Measurements from ENCODE around the gene OR51D1.

The OR51D1 gene

DNA sequence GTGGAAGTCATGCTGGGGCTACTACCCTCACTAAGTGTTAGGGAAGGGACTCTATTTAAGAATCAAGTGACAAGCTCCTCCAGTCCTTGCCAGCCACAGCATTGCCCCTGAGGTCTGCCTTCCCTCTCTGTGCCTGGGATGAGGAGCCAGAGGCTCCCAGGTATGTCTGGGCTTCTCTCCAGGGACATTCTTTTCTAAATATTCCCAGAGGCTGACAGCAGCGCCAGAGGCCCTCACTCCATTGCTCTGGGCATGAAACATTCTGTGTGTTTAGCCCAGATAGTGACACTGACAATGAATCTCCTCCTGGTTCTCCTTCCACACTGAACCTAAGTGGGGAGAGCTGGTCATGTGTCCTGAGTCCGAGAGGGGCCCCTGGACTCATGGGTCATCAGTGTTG, 8.7 kb downstream of the OR51D1 start:
- DNase-seq (ENCODE audit: low read depth) = no peak

DNA sequence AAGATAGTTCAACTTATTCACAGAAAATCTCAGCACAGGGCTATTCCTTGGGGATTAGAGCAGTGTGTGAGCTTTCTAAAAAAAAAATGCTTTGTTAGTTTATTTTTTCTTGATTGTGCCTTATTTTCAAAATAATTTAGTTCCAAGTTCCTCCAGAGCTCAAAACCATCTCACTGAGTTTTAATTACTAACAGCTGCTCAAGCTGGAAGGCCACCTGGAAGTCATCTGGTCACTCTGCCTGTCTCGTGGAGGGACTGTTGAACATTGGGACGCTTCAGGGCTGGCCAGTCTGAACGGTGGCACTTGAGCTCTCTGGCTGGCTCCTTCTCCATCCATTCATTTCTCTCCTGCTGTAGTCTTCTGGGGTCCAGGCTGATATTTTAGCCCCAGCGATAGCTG, 10.5 kb downstream of the OR51D1 start:
- no peak for DNase-seq (ENCODE audit: low read depth)

DNA sequence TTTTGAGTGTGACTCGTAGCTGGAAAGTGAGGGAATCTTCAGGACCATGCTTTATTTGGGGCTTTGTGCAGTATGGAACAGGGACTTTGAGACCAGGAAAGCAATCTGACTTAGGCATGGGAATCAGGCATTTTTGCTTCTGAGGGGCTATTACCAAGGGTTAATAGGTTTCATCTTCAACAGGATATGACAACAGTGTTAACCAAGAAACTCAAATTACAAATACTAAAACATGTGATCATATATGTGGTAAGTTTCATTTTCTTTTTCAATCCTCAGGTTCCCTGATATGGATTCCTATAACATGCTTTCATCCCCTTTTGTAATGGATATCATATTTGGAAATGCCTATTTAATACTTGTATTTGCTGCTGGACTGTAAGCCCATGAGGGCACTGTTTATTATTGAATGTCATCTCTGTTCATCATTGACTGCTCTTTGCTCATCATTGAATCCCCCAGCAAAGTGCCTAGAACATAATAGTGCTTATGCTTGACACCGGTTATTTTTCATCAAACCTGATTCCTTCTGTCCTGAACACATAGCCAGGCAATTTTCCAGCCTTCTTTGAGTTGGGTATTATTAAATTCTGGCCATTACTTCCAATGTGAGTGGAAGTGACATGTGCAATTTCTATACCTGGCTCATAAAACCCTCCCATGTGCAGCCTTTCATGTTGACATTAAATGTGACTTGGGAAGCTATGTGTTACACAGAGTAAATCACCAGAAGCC, 17.5 kb downstream of the OR51D1 start:
- no peak for DNase-seq (ENCODE audit: low read depth)

DNA sequence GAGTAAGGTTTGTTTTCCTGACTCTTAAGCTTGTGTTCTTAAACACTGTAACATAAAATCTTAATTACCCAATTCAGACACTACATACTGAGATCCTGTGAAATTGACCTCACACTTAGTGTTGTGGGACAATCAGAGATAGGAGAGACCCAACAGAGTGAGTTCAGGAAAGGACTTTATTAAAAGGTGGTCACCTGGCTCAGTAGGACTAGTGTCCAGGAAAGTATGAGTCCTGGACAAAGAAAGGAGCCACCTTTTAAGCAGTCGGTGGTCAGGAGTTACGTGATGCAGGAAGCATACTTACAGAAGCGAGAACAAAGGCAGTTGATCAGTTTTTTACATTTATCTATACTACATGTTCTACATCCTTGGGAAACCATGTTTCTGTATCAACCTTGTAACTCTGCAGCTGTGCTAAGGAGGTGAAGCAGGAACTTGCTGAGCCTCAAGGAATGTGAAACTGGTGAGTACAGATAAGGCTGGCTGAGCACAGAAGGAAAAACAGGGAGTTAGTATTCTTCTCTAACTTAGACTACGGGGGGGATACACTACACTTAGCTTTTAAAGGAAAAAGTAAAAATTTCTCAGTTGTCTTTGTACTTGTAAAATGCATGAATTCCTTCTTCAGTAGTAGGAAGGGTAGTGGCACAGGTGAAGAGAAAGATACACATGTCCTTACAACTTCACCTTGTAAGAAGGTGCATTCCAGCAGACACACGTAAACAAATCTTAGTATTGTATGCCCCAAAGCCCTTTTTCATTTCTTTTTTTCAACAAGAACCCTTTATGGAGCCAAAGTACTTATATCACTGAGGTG, 21.6 kb downstream of the OR51D1 start:
- no peak for DNase-seq (ENCODE audit: low read depth)

DNA sequence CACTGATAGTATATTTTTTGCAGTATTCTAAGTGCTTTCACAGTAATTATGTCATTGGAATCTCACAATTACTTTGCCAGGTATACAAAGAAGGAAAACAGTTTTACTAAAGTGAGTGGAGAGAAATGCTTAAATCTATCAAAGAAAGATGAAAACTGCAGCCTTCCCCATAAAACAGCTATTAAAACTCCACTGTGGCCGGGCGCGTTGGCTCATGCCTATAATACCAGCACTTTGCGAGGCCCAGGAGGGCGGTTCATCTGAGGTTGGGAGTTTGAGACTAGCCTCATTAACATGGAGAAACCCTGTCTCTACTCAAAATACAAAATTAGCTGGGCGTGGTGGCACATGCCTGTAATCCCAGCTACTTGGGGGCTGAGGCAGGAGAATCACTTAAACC, 25.6 kb downstream of the OR51D1 start:
- no peak for DNase-seq (ENCODE audit: low read depth)

DNA sequence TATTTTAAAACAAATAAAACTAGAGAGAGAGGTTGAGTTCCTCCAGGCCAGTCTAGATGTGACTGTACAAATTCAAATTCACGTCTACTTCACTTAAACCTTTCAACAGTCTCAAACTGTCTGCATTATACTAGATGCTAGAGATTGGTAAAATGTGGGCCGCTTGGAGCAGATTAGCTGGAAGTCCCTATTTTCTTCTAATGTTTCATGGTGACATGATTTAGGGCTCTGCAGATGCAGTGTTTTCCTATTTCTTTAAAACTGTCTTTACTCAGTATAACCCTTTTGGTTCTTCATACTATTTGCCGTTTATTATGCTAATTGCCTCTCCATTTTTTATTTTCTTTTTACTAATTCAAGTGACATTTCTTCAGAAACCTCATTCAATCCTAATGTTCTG, 26.9 kb downstream of the OR51D1 start:
- no peak for DNase-seq (ENCODE audit: low read depth)

DNA sequence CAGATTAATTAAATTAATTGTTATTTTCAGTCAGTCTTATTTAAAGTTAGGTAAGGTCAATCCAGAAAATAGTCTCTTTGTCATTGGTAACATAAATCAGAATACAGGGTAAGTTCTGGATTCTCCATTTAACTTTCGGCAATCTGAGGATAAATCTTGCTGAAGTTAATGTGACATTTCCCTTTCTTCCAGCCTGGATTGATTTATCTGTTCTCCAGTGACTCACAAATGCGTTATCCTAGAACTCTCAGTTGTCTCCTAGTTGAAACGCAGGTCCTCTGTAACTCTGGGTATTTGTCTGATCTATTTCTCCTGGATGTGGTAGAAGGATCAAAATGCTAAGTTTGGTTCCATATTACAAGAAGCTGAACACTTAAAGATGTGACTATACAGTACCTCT, 27.5 kb downstream of the OR51D1 start:
- DNase-seq (ENCODE audit: low read depth) = no peak

DNA sequence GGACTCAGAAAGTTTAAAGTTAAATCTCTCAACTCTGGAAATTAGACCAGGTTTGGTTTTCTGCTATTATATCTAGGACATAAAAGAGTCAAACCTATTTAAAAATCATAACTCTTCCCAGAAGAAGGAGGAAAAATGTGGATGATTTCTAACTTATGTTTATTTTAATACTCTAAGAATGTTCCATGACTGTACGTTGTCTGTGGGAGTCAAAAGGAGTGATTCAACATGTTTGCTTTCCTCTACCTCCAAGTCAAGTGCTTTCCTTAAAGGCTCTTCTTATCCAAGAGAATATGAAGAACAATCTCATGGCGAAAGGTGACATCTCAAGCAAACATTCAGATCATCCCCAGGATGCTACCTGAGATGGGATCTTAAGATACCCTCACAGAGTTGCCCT, 28.1 kb downstream of the OR51D1 start:
- no peak for DNase-seq (ENCODE audit: low read depth)

DNA sequence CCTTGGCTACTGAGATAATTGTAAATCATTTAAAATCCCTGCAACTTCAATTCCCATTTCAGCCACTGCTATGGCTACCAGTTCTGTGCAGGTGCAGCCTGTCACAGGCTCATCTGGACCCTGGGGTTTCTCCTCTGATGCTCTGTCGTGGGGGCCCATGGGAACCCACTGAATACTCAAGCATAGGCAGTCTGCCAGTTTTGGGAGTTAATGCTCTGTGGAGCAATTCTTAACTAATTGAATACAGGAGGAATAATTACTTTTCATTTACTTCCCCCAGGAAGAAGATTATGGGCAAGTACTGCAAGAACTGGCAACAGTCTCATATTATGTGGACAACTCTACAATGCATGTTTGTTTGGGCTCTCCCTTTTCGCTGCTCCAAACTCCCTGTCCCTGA, 34.5 kb downstream of the OR51D1 start:
- DNase-seq (ENCODE audit: low read depth) = no peak

DNA sequence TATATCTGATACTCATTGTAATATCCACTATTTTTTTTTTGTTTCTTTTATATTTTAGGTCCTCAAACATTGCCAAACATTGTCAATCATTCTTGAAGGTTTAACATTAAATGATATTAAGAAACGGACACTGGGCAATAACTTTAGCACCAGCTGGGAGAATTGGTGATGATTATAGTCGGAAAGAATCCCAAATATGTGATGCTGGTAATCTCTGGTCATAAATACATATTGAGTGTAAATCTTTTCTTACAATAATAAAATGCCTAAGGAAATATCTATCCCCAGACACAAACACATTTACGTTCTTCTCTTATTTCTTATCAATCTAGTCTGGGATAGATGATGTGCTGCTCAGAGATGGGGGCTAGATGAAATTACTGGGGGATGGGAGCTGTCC, 35.2 kb downstream of the OR51D1 start:
- DNase-seq (ENCODE audit: low read depth) = no peak

DNA sequence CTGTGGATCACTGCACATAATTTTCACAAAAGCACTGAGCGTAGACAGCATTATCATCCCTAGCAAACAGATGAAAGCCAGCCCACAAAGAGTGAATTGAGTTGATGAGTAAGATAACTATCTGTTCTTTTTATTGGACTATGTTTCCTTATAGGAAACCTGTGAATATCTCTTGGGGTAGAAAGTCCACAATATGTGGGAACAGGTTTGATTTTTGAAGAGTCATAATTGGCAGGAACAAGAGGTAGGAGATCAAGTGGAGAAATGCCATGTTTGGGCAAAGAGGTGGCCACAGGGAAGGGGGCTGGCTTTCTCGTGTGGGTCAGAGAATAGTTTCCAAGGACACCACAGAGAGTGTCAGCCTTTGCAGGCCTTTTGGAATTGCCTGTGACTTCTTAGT, 36.5 kb downstream of the OR51D1 start:
- DNase-seq (ENCODE audit: low read depth) = no peak

DNA sequence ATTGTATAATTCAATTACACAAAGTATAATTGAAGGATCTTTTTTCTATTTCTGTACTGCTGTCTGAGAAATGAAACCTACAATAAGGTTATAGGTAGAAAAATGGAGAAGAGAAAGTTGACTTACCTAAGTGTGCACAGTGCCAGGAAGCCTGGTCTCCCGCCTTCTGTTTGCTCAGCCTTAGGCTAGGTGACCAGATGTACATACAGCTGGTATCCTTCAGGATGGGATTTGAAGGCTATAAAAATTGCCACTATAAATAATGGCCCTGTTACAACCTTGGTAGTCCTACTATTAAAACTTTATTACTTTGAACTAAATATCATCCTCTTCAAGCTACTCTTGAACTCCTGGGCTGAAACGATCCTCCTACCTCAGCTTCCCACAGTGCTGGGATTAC, 40.7 kb downstream of the OR51D1 start:
- DNase-seq (ENCODE audit: low read depth) = no peak

DNA sequence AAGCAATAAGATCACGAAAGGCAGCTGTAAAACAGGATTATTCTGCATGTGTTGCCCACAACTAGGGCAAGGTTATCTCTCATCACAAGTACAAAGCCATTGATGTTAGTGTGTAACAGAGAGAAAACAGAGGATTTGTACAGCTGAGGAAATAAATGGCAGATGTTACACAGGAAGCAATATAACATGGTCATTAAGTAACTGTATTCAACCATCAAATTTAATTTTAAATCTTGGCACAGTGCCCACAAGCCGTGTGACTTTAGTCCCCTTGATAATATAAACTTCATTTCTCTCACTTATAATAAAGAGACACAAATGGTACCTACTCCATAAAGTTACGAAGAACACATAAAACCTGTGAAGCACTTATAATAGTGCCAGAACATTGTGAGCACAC, 43.1 kb downstream of the OR51D1 start:
- no peak for DNase-seq (ENCODE audit: low read depth)

DNA sequence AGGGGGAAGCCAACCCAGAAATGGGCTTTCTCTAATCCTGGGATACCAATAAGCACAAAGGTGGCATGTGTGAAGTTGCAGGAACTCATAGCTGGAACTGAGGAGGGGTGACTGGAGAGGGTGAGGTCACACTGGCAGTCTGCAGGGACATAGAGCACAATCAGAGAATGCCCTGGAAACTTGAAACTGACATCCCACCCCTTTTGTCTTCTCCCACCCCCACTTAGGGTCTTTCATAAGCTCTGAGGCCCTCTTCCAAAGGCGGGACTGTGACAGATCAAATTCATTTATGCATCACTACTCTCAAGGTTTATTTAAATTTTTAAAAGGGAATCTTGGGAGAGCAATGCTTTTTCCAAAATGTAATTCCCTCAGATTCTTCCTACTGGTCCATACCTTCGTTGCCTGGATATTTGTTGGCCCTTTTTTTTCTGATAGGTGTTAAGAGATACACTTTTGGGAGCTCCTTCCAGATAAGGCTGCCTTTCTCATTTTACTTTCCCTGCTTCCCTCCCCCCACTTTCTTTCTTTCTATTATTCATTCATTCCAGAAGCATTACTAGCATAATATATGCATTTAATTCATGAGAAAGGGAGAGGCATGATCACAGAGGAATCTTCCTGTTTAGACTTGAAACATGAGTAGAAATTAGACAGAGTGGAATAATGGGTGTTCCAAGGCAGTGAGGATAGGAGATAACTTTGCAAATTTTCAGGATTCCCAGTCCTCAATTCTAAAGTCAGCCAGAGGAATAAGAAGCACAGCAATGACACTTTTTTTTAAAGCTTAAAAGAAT, 45.5 kb downstream of the OR51D1 start:
- DNase-seq (ENCODE audit: low read depth) = no peak

DNA sequence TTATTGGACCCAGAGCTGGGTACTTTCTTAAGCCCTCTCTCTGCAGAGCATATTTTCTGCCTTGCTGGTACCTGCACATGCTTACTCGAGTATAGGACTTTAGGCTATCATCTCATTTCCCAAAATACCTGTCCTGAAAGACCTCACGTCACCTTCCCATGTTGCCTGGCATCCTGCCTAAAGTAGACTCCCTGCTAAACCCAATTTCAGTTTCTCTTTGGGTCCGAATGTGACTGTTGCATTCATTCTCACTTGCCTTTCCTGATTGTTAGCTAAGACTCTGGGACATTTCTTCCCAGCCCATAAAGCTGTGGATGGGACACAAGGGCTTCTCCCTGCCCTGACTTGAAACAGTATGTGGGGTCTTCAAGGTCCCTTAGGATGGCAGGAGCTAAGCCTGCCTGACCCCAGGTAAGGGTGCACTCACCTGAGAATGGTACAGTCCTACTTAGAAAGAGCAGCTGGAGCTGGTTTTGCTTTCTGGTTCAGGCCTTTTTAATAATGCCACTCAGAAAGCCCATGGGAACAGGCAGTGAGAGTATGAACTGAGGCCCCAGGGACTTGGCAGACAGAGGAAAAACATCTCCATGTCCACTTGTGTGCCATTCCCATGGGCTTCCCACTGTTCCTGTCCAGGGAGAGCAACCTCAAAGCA, 47.5 kb downstream of the OR51D1 start:
- no peak for DNase-seq (ENCODE audit: low read depth)

Measured in stimulated activated CD8-positive, alpha-beta memory T cell treated with anti-CD3 and anti-CD28 coated beads, Interleukin-4, amount 100 ng/mL, for 24 hours (primary cell).